GM18858 (cell line): ENCODE measurements around the gene KDF1.

ENCODE experiments used
- ATAC-seq: cut with Tn5 transposase; IDR thresholded peaks from one replicate; pipeline ENCODE4 v1.9.1; 2021; ENCODE audit not compliant: unreplicated experiment

Gene KDF1

DNA sequence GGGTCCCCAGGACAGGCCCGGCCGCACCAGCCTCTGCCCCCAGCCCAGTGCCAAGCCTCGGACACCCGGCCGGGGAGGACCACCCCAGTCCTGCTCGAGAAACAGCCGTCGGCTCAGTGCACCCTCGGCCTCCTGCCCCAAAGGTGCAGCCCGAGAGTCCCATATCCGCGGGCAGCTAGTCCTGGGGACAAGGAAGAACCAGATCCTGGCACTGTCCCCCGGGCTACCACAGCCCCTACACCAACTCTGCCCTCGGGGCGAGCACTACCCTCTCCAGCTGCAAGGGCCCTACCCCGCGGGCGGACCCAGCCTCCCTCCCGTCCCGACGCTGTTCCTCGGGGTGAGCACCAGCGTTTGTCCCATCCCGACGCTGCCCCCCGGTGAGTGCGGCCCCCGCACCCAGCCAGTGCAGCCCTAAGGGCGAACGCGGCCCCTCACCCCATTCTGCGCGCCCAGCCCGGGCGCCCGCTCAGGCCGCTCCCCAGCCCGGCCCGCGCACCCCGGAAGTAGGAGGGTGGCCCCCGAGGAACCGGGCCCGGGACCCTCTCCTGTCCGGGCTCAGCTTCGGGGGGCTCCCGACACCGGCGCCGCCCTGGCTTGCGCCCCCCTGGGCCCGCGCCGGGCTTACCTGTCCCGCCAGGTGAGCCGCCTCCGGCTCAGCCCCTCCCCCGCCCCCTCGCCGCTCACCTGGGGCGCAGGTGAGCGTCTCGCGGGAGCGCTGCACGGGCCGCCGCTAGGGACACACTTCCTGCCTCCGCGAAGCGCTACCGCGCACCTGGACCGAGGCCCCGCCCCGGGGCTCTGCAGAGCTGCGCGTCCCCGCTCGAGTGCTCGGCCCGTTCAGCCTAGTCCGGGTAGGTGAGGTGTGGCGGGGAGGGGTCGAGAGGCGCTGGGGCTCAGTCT is at the start of gene KDF1:
Gene KDF1, minus strand, starts transcription at position 747 of the 903 bp plus-strand sequence. CDS start 8,088 bp downstream, outside the sequence.
- no peak for ATAC-seq

GRCh38 chr1:27009601-27010197 is 49.4 kb upstream of the KDF1 start:
- no peak for ATAC-seq

- no peak for ATAC-seq
These were observed 47.8 kb upstream of the KDF1 start for GRCh38 chr1:27007909-27008582.

GRCh38 chr1:27006683-27007082 is 46.4 kb upstream of the KDF1 start:
- no peak for ATAC-seq

GRCh38 chr1:27005648-27006496 is 45.6 kb upstream of the KDF1 start:
- no peak for ATAC-seq

DNA sequence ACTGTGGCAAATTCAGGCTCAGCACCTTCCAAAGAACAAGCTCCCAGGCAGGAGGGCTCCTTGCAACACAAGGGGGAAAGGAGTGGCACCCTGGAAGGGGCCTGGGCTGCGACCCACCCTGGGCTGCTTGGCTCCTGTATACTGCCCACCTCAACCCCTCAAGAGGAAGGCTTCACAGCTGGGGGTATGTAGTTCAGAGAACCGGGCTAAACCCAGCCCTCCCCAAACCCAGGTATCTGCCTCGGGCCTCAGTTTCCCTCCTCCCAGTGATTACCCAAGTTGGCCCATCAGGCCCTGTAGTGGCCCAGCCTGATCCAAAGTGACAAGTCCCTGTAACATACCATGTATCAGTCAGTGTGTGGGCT is 44.9 kb upstream of the KDF1 start:
- no peak for ATAC-seq

- ATAC-seq: no peak
These were observed 44.4 kb upstream of the KDF1 start for GRCh38 chr1:27004471-27005165.

DNA sequence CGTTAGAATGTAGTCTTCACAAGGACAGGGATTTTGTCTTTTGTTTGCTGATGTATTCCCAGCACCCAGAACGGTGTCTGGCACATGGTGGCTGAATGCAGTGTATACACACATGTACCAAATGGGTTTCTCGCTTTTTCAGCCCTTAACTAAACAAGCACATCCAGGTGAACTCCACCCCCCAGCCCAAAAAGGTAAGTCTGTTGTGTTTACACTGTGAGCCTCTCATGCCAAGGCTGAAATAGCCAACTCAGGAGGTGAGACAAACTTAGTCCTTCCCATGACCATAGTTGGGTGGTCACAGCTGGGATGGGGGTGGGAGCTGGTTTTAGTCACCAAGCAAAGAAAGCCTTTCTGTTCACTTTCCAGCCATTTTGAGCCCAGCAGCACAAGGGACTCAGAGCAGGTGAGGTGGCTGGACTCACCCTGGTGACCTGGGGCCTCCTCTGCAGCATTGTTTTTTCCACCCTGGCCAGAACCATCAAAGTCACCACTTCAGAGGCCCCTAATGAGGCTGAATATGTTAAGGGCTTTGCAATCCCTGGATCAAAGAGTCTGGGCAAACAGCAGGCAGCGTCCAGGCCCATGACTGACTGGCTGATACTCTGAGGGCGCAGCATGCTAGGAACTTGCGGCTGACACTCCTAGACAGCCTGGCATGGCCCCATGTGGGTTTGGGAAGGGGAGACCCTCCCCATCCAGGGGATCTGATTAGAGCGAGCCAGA is 43.6 kb upstream of the KDF1 start:
- no peak for ATAC-seq

DNA sequence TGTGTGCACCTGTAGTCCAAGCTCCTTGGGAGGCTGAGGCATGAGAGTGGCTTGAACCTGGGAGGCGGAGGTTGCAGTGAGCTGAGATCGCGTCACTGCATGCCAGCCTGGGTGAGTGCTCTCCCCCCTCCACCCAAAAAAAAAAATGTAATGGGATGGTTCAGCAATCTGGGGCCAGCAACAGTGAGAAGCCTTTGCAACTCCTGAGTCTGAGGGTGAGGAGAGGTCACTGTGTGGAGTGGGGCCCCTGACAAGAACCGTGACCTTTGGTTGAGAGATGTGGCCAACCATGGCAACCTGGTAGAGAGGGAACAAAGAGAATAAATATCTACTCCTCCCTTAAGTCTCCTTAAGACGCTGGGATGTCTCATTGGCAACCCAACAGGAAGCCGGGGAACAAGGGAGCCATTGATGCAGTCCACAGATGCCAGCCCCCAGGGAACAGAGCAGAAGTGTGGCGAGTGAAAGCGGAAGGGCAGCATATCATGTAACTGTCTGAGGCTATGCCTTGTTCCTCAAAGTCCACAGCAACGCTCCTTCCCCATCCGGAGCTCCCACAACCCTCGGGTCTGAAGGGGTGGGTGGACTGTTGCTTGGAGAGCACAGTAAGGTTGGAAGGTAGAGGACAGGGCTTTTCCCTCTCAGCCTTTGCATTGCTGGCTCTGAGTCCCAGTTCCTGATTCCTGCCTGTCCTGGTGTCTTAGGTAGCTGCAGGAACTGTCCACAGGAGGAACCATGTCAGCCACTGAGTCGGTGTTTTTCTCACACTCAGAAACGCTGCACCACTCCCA is 41.5 kb upstream of the KDF1 start:
- no peak for ATAC-seq

DNA sequence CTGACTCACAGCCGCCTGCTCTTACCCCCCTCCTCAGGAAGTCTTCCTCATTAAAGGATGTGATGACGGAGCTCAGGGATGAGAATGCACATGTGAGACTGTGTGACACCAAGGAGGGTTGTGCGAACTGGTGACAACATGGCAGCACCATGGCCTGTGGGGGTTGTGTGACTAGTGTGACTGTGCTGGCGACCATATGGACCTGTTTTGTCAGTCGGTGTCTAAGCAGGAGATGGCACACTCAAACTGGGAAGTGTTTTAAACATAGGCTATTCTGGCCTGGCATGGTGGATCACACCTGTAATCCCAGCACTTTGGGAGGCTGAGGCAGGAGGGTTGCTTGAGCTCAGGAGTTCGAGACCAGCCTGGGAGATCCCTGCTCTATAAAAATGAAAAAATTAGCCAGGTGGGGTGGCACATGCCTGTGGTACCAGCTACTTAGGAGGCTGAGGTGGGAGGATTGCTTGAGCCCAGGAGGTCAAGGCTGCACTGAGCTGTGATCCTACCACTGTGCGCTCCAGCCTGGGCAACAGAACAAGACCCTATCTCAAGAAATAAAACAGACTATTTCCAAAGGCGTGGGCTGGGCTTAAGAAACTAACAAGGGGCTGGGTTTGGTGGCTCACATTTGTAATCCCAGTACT is 40.7 kb upstream of the KDF1 start:
- no peak for ATAC-seq

GRCh38 chr1:27000090-27000816 is 40.0 kb upstream of the KDF1 start:
- ATAC-seq: no peak

DNA sequence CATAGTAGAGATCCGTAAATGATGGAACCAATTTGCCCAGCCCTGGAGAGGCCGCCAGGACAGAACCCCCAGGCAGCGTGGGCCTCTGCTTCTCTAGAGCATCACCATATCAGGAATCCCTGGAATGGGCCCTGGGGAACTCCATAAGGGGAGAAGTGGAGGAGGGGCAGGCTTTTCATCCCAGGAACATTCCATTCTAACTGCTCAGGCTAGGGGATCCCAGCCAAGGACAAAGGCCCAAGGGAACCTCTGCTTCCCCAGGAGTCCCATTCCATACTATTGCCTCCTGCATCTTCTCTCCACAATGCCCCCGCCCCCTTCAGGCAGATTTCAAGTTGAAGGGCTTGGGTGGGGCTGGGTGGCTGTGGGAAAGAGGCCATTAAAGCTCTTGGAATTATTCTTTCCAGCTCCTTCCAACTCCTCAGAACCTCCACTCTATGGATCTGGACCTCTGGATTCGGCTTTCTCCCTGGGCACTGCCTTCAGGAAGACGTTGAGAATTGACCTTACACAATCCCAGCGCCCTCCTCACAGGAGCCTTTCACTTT is 39.2 kb upstream of the KDF1 start:
- ATAC-seq: no peak

DNA sequence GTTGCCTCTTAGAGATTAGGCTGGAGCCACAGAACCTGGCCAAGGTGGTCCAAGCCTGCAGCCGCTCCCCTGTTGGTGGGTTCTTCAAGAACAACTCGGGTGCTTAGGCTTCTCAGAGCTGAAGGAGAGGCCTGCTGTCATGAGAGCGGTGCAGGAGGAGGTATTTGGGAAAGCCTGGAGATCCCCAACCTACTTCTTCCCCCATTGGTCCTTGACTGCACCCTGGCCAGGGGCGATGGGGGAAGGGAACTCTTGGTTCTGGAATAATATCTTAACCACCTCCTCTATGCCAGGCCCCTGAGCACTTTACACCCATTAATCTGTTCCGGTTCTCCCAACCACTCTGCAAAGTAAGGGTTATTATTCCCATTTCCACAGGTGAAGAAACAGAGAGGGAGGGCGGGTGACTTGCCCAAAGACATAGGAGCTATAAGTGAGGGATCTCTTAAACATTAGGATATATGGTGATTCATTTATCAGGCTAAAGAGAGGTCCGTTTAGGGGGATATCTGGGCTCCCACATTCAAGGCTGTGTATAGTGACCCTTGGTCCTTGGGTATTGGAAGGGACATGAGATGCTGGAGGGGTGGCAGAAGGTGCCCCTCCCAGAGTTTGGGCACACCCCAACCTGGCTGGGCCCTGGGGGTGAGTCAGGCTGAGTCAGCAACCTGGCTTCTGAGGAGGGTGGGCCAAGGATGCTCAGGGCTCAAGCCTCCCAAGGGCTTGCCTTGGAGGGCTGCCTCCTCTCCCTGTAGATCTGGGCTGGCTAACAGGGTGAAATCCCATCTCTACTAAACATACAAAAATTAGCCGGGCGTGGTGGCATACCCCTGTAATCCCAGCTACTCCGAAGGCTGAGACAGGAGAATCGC is 38.4 kb upstream of the KDF1 start:
- ATAC-seq: no peak

- ATAC-seq: no peak
These were observed 36.4 kb upstream of the KDF1 start for GRCh38 chr1:26996665-26997064.

DNA sequence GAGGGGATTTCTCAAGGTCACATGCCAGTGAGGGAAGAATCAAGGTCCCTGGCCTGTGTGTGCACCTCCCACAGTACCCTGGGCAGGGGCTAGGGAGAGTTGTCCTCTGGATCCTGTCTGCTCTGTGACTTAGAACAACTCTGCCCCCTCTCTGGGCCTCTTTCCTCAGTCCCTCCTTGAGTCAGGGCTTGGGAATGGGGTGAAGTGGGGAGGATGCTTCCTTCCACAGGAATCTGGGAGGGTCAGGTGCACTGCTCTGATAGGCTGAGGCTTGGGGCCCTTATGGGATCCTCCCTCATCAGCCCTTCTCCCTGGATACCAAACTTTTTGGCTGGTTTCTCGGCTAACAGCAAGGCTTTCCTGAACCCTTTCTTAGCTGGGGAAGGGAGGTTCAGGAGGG is 35.8 kb upstream of the KDF1 start:
- no peak for ATAC-seq

DNA sequence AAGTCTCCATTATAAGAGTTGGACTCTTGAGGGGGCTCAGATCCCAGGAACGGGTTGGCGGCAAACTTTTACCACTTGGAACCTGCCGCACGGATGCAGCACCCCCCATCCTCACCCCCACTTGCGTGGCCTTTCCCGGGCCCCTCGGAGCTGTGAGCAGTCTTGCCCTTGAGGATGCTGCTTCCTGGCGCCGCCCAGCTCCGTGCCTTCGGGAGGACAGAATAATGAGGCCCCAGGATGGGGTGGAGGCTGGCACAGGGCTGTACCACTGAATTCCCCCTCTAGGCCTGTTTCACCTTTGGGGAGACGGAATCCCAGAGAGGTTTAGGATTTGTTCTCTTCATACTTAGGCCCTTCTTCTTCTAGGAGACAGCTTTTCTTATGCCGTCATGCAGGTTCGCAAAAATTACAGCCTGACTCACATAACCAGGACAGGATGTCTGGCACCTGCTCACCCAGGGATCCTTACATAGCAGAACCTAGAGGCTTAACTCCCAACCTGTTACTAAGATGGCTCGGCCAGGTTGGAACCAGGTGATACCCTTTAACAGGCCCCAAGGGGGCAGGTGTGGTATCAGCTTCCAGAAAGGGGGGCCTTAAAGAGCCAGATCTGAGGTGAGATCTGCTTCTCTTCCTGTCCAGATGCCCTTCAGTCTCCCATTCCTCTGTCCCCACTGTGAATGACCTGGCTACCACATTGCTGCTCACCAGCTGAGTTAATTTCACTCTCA is 34.7 kb upstream of the KDF1 start:
- ATAC-seq: no peak
